ENCODE data around the gene ULBP2. TPM values are rescaled to one million over a fixed set of nuclear protein-coding genes. Genes with fewer than 3 reads are reported as not detected.

The ULBP2 gene
- total RNA-seq, 2 donors from 2014 or later = 0.32 to 0.40 TPM

GRCh38 chr6:149995971-149996370 is 54.2 kb downstream of the ULBP2 start:
- peaks cover 1% of the 10 kb centered on the region for H3K4me1 ChIP-seq (replicated peaks)
- no peaks in the 10 kb centered on the region for H3K9me3 ChIP-seq
- intact Hi-C loops (cut with DNase I) = no loop called here
- no peak overlapping the region for H3K4me3 ChIP-seq
- DNase-seq (ENCODE audit: low spot score) = no peak
- no peaks in the 10 kb centered on the region for H3K36me3 ChIP-seq
- peaks cover 5% of the 10 kb centered on the region for H3K27me3 ChIP-seq (replicated peaks; ENCODE audit: insufficient read depth)
- no peak overlapping the region for H3K27ac ChIP-seq
- WGBS = 87% methylated on average over 7 of the region's 7 CpGs
- TF ChIP-seq POLR2A (IDR thresholded peaks at IDR 0.05) (no peak), CTCF (IDR thresholded peaks at IDR 0.05) (no peak)

Other genes starting within 250 kb of the ULBP2 start
- gene LATS1, start 223.9 kb upstream of the ULBP2 start, total RNA-seq = 10 to 100 TPM; 28.7 to 44.8 TPM
- gene NUP43, start 195.5 kb upstream of the ULBP2 start, total RNA-seq = 10 to 100 TPM; 23.6 to 32.9 TPM
- gene PCMT1, start 192.3 kb upstream of the ULBP2 start, total RNA-seq = 100 to 1,000 TPM in 1 of 2 donors, 10 to 100 TPM in 1; 77.6 to 114 TPM
- 10 to 100 TPM; 52.7 to 76.3 TPM for gene LRP11, start 77.7 kb upstream of the ULBP2 start, total RNA-seq
- under 1 TPM; 0.23 to 0.77 TPM for gene RAET1E, start 43.9 kb upstream of the ULBP2 start, total RNA-seq
- gene RAET1G, start 18.9 kb upstream of the ULBP2 start, total RNA-seq = 1 to 10 TPM in 1 of 2 donors, not detected in 1; 4.4 TPM
- gene ULBP1, start 21.9 kb downstream of the ULBP2 start, total RNA-seq = 1 to 10 TPM in 1 of 2 donors, not detected in 1; 2.8 TPM
- gene RAET1L, start 83.5 kb downstream of the ULBP2 start, total RNA-seq = not detected
- gene ULBP3, start 127.1 kb downstream of the ULBP2 start, total RNA-seq = 10 to 100 TPM in 1 of 2 donors, not detected in 1; 28.9 TPM
- 10 to 100 TPM in 1 of 2 donors, 1 to 10 TPM in 1; 3.4 to 14.8 TPM for gene PPP1R14C, start 201.0 kb downstream of the ULBP2 start, total RNA-seq